Renal pelvis (tissue), 4 donors: ENCODE results near the gene CCDC197. TPM values are rescaled to one million over a fixed set of nuclear protein-coding genes. Genes with fewer than 3 reads are reported as not detected.

Source experiments
- DNase-seq: peaks from one replicate; pipeline ENCODE4 v3.0.0-alpha.2; 2013
- polyA plus RNA-seq, 3 donors: library from polyadenylated mRNA; unstranded; fragments of 120-200 nt; gene quantifications; one replicate each; pipeline ENCODE4 v1.2.1, GENCODE V29; 2013; ENCODE audit not compliant: insufficient read length in 3 of 3

CCDC197 gene
- polyA plus RNA-seq, 3 donors, result not detected

DNA sequence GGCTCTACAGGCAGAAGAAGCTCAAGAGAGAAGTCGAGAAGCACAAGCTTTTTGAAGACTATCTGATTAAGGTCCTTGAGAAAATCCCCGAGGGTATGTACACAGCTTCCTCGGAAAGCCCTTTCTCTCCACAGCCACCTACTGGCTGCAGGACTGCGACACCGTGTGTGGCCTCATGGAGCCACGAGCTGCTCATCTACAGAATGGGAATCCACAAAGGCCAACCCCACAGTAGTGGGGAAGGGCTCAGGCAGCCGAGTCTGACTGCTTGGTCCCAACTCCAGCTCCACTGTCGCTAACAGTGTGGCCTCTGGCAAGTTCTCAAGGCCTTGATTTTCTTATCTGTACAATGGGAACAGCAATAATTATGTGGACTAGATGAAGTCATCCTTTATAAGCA is 2.5 kb downstream of the CCDC197 start:
- DNase-seq, result no peak

DNA sequence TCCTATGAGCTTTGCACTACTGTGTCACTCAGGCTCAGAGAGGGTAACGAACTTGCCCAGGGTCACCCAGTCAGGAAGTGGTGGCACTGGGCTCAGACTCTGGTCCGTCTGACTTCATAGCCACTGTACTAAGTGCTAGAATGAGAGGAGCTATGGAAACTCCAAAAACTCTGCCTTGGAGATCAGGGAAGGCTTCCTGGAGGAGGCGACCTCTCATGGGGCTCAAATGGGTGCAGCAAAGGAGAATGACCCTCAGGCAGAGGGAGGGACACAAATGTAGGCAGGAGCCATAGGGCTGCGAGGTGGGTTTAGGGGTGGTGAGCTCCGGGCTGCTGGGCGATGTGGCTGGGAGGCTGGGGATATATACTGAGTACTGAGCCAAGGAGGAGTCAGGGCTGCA is 3.2 kb downstream of the CCDC197 start:
- DNase-seq, result no peak

DNA sequence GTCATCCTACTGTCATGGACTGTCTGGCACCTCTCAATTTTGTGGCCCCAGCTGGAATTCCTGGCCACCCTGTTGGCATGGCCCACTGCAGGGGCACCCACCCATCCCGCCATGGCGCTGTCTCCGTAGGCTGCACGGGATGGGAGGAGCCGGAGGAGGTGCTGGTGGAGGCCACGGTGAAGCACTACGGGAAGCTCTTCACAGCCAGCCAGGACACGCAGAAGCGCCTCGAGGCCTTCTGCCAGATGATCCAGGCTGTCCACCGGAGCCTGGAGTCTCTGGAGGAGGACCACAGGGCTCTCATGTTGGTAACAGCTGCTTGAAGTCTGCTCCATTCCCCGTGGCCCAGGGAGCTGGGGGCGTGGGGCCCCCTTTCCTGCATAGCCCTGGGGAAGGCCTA is 3.9 kb downstream of the CCDC197 start:
- DNase-seq, result no peak

DNA sequence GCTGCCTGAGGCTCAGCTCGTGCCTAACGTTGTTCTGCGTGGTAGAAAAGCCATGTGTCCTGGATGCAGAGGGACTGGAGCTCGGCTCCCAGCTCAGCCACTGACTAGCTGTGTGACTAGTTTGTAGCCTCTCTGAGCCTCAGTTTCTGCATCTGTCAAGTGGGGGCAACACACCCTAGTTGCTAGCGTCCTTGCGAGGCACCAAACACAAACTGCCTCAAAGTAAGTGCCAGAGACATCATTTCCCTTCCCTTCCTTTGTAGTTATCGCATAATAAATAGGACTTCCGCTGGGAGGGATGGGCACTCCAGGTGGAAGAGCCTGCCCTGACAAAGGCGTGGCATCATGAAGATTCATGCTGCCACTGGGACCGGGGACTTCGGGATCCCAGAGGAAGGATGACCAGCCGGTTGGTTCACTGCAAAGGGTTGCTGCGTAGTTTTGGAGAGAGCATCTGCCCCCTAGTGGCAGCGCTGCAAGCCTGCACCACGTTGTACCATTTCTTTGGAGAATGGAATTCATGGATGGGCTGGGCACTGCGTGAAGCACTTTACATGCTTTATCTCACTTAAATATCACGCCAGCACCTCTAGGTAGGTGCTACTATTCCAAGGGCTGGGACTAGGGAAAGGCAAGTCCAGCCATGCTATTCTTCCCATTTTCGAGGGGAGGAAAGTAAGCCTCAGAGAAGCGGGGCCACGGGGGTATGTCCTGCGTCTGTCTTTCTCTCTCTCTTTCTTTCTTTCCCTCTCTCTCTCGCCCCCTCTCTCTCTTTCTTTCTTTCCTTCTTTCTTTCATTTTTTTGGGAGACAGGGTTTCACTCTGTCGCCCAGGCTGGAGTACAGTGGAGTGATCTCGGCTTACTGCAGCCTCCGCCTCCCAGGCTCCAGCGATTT is 4.6 kb downstream of the CCDC197 start:
- DNase-seq, result peak; percentile 57

DNA sequence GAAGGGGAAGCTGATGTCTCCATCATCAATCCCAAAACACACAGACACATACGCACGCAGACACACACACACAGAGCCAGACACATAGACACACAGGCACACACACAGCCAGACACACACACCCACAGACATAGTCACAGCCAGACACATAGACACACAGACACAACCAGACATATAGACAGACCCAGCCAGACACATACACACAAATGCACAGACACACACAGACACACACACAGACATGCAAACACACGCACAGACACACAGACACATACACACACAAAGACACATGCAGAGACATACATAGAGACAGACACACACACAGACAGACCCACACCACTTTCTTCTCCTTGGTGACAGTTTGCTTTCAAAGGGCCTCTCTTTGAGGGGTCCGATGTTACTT is 6.3 kb downstream of the CCDC197 start:
- DNase-seq, result no peak

DNA sequence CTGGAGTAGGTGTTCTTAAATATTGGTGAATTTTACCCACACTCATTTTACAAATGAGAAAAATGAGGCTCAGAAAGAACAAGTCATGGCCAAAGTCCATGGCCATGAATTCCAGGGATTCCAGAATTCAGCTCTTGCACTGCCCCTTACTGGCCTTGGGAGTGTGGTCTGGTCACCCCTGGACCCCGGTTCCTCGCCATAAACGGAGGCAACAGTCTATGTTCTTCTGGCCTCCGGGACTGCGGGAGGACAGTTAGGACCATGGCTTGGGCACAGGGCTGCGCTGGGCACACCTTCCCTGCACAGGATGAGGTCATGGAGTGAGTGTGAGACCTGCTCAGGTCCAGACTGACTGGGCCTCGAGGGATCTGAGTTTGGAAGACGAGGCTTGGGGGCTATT is 6.9 kb downstream of the CCDC197 start:
- no peak for DNase-seq

DNA sequence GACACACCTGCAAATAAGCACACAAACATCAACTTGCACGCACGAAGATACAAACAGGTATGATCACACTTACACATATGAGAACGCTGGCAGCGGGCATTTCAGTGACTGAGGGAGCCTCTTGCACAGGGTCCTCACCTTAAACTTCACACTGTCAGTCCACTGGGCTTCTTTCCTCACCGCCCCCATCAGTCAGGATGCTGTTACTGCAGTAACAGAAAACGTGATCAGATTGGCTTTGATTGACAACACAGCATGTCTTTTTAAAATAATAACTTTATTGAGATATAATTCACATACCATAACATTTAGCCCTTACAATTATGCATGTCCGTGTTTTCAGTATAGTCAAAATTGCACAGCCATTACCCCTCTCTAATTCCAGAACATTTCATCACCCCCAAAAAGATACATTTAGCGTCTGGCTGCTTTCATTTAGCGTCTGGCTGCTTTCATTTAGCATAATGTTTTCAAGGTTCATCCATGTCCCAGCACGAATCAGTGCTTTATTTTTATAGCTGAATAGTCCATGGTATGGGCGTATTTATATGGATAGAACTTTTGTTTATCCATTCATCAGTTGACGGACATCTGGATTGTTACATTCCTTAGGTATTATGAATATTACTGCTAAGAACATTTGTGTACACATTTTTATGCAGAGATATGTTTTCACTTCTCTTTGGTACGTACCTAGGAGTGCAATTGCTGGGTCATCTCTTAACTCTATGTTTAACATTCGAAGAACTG is 8.4 kb downstream of the CCDC197 start:
- DNase-seq, result no peak

DNA sequence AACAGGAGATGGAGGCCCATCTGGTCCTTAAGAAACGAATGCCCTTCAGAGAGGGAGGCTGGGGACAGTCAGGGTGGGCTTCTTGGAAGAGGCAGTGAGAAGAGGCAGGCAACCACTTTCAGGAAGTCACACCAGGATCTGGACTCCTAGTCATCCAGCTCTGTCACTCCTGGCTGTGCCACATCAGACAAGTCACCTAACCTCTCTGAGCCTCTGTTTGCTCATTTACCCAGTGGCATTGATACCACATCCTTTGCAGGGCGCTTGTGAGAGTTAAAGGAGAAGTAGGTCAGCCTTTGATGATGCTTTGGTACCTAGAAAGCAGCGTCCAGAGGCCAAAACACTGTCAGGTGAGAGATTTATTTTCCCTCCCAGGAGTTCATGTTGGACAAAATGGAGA is 11.1 kb downstream of the CCDC197 start:
- DNase-seq, result no peak

DNA sequence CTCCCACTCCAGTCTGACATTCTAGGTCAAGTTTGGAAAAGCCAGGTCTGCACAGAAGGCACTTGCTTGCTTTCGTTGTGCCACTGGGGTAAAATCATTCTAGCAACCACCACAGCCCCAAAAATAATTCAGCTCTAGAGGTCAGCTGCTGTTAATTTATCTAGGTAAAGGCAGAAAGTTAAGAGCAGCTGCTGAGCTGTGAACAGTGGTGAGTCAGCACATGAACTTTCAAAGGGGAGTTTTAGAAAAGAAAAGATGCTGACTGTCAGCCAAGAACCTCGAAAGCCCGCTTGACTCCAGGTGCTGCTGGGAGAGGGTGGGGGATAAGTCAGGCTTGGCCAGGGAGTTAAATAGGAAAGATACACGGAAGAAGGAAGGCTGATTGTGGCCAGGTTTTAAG is 12.7 kb downstream of the CCDC197 start:
- no peak for DNase-seq

DNA sequence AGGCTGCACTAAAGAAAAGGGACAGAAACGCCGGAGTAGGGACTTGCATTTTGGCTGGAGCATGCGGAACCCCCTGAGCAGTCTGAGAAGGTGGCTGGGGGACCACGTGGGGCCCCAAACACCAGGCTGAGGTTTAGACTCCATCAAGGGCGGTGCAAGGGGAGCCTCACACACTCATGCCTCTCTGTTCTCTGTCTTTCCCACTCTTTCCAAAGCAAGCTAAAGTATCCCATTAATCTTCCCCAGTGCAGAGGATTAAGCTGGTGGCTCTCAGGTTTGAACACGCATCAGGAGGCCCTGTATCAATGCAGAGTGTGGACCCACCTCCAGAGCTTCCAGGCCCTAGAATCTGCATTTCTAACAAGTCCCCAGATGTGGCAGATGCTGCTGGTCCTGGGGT is 13.5 kb downstream of the CCDC197 start:
- DNase-seq, result no peak

DNA sequence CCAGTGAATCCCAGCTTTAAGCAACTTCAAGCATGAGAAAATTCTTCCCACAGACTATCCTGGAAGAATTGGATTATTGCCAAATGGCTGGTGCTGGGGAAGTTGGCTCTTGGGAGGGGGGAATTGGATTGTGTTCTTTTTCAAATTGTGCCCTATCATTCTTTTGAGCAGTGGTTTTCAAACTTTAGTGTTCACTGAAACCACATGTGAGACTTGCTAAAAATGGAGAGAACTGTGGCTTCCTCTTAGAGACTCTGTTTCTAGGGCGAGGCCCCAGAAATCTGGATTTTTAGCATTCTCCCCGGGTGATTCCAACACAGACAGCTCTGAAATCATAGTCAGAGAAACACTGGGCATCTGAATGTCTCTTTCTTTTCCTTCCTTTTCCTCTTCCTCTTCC is 14.7 kb downstream of the CCDC197 start:
- no peak for DNase-seq

DNA sequence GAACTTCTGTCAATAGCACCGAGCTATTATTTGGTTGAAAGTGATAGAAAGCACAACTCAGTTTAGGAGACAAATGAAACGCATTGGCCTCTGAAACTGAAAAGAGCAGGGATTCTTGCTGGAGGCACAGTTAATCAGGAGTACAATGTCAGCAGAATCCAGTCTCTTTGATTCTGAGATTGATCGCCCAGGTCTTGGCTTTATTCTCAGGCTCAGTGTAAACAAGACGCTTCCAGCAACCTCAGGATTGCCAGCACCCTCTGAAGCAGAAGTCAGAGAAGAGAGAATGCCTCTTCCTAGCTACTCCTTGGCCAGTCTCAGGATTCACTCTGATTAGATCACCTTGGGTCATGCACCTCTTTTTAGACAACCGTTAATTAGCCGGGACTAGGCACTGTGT is 17.3 kb downstream of the CCDC197 start:
- DNase-seq, result no peak

DNA sequence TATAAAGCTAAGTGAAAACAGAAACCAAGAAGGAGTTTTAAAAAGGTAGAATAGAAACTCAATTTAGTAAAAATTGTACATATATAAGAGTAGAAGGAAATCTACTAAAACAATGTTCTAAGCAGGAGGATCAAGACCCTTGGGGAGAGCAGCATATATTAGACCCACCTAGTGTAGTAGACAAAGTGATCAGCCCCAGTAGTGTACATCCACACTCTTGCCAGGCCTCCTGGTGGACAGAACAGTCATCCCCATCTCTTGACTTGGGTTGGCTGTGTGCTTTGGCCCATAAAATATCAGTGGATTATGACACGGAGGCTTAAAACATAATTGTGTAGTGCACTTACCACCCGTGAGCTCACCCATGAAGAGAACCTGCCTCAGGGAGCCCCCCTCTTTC is 18.1 kb downstream of the CCDC197 start:
- no peak for DNase-seq

DNA sequence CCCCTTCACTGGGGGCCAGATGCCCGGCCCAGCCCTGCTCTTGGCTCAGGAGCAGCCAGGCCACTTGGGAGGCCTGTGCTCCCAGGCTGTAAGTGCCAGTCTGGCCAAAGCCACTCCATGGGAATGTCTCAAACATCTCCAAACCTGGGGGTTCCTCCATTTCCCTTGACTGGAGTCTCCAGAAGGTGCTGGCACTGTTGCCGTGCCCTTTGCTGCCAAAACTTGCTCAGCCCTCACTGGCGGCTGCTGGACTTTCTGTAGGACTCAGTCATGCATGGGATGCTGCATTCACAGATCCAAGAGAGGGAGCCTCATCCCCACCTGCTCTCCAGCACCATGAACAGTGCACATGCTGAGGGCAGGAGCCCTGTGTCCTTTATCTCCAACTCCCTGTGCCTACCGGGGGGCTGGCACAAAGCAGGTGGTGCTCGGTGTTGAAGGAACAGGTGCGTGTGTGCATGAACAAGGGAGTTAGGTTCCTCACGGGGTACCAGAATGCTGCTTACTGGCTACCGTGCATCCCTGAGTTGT is 19.4 kb downstream of the CCDC197 start:
- DNase-seq, result no peak

DNA sequence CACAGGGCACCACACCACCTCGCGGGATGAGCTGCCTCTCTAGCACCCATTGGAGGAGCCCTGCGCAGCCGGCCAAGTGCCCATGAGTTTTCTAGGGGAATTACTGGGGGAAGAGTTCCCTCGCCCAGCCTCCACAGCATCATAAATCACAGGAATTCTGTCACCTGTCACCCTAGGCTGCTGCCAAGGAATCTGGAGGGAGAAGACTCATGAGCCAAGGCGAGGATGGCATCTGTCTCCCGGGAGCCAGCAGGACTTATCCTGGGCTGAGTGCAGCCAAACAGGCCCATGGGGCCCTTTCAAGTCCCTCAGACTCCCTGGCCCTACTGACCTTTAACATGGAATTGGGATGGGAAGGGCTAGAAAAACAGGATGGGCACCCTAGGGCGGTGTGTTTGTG is 21.2 kb downstream of the CCDC197 start:
- DNase-seq, result no peak

DNA sequence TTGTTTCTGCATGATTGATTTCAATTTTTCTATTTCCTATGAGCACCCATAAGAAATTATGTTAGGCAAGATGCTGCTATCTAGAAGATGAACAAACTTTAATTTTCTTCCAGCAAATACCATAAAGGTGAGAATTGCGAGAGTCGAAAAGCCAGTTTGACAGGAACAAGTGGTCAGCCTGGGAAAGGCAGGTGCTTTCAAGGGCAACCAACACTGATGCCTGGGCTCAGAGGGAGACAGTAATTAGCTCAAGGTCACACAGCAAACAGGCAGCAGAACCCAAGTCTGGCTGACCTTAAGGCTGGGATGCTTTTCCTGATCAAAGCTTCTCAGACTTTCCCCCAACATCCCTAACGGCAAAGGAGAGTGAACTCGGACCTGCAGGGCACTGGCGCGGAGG is 22.2 kb downstream of the CCDC197 start:
- DNase-seq, result no peak

DNA sequence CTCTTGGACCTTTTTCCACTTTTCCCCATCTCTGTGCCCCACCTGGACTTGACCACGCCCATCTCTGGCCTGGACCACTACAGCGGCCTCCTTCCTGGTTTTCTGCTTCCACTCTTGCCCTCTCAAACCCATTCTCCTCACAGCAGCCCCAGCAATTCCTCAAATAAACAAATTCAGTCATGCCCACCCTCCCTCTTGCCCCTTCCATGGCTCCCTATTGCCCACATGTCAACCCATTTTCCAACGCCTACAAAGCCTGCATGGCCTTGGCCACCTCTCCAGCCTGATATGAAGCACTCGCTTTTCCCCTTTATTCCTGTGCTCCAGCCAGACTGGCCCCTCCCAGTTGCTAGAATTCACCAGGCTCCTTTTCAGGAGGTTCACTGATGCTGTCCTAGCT is 23.2 kb downstream of the CCDC197 start:
- DNase-seq, result no peak

DNA sequence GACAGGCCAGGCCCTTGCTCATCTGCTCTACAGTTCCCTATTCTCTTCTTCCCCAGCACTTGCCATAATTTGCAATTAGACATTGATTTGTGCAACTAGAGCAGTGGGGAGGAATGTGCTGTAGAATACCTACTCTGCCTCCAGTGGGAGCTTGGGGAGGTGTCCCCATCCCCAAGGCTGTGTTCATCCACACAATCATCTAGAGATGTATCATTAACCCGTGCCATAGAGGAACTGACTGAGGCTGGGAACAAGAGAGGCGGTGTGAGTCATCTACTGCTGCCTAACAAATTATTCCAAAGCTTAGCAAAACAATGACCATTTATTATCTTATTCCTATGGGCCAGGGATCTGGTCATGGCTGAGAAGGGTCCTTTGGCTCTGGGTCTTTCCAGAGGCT is 23.9 kb downstream of the CCDC197 start:
- no peak for DNase-seq

DNA sequence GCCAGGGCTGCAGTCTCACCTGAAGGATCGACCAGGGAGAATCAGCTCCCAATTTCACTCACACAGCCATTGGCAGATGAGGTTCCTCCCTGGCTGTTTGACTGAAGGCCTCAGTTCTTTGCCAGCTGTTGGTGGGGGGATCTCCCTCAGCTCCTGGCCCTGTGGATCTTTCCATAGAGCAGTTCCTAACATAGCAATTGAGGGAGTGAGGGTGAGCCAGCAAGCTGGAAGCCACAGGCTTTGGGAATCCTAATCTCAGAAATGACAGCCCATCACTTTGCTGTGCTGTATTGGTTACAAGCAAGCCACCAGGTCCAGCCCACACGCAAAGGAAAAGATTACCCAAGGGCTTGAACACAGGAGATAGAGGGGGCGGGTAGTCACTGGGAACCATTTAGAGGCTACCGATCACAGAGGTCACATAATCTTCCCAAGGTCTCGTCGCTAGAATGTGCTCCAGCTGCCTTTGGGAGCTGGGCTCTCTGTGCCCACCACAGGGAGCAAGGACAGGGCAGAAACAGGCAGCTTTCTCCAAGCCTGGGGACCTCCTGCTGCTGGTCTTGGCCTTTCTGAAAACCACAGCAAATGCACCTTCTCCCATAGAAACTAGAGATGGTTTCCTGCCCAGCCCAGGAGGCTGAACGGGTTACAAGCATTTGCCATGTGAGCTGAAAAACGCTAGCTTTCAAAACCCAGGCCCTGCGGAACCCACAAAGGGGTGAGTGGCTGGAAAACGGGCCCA is 24.5 kb downstream of the CCDC197 start:
- no peak for DNase-seq

DNA sequence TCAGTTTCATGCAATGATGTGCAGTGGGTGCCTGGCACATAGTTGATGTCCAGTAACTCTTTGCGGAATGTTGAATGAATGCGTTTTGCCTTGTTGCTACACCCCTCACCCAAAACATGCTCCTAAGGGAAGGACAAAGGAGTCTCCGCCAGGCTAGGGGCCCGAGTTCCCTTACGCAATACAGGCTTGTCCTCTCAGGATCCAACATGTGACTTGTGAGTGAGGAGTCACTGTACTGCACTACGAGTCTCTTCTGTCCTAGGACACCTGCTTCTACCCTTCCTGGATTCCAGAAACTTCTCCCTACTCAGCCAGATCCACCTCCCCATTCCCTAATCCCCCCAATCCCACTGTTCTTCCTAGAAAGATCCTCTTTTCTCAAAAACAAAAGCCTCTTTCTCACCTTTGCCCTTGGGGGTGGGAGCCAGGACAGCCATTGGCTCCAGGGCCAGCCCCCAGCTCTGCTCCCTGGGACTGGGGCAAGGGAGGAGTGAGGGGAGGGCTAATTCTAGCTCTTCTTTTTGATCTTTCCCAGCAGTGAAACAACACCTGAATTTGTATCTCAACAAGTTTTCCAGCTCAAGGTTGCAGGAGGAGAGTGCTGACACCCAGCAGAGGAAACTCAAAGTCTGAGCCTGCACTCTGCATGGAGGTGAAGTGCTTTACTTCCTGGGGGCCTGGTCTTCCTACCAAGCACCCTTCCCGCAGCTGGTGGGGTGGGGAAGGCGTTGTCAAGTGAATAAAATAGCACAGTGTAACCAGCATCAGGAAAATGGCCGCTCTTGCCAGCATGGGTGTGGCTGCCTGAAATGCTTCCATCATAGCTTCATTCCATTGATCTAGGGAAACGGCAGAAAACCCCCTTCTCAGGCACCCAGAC is 25.7 kb downstream of the CCDC197 start:
- no peak for DNase-seq

DNA sequence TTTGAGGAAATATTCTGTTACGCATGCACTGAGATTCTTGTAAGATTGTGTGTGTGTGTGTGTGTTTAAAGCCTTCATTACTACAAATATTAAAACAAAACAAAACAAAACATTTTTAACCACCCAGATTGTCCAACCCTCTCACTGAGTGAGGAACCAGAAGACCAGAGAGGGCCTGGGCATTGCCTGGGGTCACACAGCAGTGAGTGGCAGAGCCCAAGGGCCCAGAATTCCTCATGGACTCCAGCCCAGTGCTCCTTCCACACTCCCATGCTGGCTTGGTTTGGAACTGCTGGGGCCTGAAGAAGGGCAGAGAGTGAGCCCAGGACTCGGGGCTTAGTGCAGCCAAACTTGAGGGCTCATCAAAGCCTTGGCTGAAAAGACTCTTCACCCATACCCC is 27.4 kb downstream of the CCDC197 start:
- DNase-seq, result no peak
